GM12878 (cell line): Measurements from ENCODE around the gene ZNF284. TPM values are rescaled to one million over a fixed set of nuclear protein-coding genes. Genes with fewer than 3 reads are reported as not detected.

ENCODE experiments used
- CREB1 ChIP-seq: IDR thresholded peaks from 2 replicates; pipeline ENCODE4 v1.6.1; 2012; ENCODE audit warnings: low read depth, mild to moderate bottlenecking, inconsistent platforms
- JUND ChIP-seq: IDR thresholded peaks from 2 replicates; pipeline ENCODE4 v1.6.1; 2012; ENCODE audit warnings: low read depth, mild to moderate bottlenecking, low read length, improper control_type of control experiment, moderate library complexity
- MXI1 ChIP-seq: fragments of 150-350 bp; IDR thresholded peaks from 2 replicates; pipeline ENCODE4 v1.6.1; 2011; ENCODE audit warnings: low read depth, mild to moderate bottlenecking, inconsistent platforms, low read length, improper control_type of control experiment
- NR2C1 ChIP-seq: fragments of 450-650 bp; IDR thresholded peaks from 2 replicates; pipeline ENCODE4 v1.6.1; 2017; ENCODE audit warnings: antibody characterized with exemption, mild to moderate bottlenecking, moderate library complexity
- TARDBP ChIP-seq: IDR thresholded peaks from 2 replicates; pipeline ENCODE4 v1.6.1; 2016; ENCODE audit warnings: borderline replicate concordance
- ZBED1 ChIP-seq: IDR thresholded peaks from 2 replicates; pipeline ENCODE4 v1.6.1; 2016; ENCODE audit warnings: borderline replicate concordance
- polyA plus RNA-seq, 11 experiments: library from polyadenylated mRNA; depleted of rRNA in 4 of 11; unstranded in 6 of 11; stranded (reverse) in 5 of 11; fragments of >200 nt; fragmentation: Nextera tagmentation in 4 of 11; fragmentation: Illumina TruSeq in 1 of 11; extraction: Ambion mirVana in 4 of 11; extraction: Trizol in 1 of 11; gene quantifications; 1 replicate in 1 of 11; 2 replicates in 10 of 11; pipeline versions ENCODE4 v1.2.1 to v1.2.3, GENCODE V29; 2011 to 2016; ENCODE audit warnings: inconsistent platforms in 2 of 11, missing spikeins in 2 of 11, low read depth in 1 of 11
- total RNA-seq, 4 experiments: library from RNA; depleted of rRNA in 3 of 4; stranded (reverse); fragments of >200 nt in 3 of 4; fragmentation: Illumina TruSeq in 1 of 4; extraction: Trizol in 1 of 4; gene quantifications; 2 replicates each; pipeline versions ENCODE4 v1.2.1 to v1.2.3, GENCODE V29; 2013 to 2021
- TF ChIP-seq, protein P1 (sequence below): fragments of 450-650 bp; conservative IDR thresholded peaks from 2 replicates; pipeline ENCODE4 v1.6.1; 2017; ENCODE audit warnings: mild to moderate bottlenecking, moderate library complexity
- TF ChIP-seq, protein P2 (sequence below): fragments of 450-650 bp; IDR thresholded peaks from 2 replicates; pipeline ENCODE4 v1.6.1; 2016; ENCODE audit warnings: mild to moderate bottlenecking, moderate library complexity, borderline replicate concordance

ZNF284 gene
- total and polyA plus RNA-seq, 10 of the 15 experiments (the other 5 are each of a cell fraction or from before 2014, with no cell fraction given): 0.35 to 1.7 (median 0.60) TPM

DNA sequence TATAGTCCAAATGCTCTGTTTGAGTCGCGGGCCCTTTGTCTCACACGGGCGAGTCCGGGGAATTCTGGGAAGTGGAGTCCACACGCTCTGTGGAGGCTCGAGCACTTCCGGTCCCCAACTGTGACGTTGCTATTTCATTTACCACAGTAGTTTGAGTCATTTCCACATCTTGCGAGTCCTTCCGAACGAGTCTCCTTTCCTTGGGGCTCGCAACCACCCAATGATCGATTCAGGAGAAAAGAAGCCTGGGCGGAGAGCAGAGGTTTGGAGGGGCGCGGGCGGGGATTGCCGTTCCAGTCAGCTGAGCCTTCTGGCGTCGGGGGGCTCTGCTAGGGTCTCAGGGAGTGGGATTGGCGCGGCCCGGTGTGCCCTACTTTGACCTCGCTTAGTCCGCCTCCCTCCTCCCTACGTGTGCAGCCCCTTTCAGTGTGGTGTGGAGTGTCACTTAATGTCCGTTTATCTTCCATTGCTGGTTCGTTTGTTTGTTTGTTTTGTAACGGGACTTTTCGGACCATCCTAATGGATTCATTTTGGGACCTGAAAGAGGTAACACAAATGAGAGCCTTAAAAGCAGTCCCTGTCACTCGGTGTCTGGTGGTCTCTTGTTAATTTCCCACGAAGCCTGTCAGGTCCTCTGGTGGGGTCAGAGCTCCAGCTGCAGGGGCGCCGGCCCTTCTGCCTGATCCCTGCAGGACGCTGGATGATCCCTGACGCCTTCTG is 46.6 kb upstream of the ZNF284 start, which contains the start of gene ZNF222 (continued):
- TF ChIP-seq, protein P1, sequence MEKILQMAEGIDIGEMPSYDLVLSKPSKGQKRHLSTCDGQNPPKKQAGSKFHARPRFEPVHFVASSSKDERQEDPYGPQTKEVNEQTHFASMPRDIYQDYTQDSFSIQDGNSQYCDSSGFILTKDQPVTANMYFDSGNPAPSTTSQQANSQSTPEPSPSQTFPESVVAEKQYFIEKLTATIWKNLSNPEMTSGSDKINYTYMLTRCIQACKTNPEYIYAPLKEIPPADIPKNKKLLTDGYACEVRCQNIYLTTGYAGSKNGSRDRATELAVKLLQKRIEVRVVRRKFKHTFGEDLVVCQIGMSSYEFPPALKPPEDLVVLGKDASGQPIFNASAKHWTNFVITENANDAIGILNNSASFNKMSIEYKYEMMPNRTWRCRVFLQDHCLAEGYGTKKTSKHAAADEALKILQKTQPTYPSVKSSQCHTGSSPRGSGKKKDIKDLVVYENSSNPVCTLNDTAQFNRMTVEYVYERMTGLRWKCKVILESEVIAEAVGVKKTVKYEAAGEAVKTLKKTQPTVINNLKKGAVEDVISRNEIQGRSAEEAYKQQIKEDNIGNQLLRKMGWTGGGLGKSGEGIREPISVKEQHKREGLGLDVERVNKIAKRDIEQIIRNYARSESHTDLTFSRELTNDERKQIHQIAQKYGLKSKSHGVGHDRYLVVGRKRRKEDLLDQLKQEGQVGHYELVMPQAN: peak; percentile 57; the same call in 1 of the 2 replicates
- no peak for TF ChIP-seq ZBED1
- no peak for TF ChIP-seq TARDBP
- TF ChIP-seq MXI1: peak; percentile 41; the same call in 1 of the 2 replicates
- TF ChIP-seq, protein P2, sequence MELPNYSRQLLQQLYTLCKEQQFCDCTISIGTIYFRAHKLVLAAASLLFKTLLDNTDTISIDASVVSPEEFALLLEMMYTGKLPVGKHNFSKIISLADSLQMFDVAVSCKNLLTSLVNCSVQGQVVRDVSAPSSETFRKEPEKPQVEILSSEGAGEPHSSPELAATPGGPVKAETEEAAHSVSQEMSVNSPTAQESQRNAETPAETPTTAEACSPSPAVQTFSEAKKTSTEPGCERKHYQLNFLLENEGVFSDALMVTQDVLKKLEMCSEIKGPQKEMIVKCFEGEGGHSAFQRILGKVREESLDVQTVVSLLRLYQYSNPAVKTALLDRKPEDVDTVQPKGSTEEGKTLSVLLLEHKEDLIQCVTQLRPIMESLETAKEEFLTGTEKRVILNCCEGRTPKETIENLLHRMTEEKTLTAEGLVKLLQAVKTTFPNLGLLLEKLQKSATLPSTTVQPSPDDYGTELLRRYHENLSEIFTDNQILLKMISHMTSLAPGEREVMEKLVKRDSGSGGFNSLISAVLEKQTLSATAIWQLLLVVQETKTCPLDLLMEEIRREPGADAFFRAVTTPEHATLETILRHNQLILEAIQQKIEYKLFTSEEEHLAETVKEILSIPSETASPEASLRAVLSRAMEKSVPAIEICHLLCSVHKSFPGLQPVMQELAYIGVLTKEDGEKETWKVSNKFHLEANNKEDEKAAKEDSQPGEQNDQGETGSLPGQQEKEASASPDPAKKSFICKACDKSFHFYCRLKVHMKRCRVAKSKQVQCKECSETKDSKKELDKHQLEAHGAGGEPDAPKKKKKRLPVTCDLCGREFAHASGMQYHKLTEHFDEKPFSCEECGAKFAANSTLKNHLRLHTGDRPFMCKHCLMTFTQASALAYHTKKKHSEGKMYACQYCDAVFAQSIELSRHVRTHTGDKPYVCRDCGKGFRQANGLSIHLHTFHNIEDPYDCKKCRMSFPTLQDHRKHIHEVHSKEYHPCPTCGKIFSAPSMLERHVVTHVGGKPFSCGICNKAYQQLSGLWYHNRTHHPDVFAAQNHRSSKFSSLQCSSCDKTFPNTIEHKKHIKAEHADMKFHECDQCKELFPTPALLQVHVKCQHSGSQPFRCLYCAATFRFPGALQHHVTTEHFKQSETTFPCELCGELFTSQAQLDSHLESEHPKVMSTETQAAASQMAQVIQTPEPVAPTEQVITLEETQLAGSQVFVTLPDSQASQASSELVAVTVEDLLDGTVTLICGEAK: peak; percentile 86
- TF ChIP-seq NR2C1: peak; percentile 69
- TF ChIP-seq JUND: no peak
- TF ChIP-seq CREB1: peak; percentile 95
